DMS 273 (cell line): ENCODE measurements around the gene GMEB2.
"Not testable (repeated sequence)": the region's sequence is repeated elsewhere in the genome, so short reads cannot be mapped to it uniquely, and the experiment has no call there.

Source experiments
- DNase-seq: peaks from one replicate; lab custom pipeline; 2025; ENCODE audit not compliant: unreplicated experiment; lab: John Stamatoyannopoulos, UW

The GMEB2 gene

GRCh38 chr20:63617092-63617875 is 9.6 kb downstream of the GMEB2 start:
- no peak for DNase-seq

DNA sequence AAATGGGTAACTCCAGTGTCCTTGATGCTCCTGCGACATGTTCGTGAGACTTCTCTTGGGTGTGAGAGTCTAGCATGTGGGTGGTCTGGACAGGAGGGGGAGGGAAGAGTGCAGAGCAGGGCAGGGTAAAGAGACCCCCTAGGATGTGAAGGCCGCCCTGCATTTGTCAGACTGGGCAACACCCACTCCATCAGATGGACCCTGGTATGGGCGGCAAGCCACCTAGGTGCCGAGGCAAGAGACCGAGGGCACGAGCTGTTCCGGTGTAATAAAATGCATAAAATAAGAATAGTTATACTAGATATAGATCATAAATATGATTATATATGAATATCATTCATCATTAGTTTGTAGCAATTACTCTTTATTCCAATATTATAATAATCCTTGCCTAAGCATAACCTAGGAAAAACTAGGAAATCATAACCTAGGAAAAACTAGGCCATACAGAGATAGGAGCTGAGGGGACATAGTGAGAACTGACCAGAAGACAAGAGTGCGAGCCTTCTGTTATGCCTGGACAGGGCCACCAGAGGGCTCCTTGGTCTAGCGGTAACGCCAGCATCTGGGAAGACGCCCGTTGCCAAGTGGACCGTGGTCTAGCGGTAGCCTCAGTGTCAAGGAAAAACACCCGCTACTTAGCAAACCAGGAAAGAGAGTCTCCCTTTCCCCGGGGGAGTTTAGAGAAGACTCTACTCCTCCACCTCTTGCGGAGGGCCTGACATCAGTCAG is 12.9 kb downstream of the GMEB2 start:
- DNase-seq, result not testable (repeated sequence)

DNA sequence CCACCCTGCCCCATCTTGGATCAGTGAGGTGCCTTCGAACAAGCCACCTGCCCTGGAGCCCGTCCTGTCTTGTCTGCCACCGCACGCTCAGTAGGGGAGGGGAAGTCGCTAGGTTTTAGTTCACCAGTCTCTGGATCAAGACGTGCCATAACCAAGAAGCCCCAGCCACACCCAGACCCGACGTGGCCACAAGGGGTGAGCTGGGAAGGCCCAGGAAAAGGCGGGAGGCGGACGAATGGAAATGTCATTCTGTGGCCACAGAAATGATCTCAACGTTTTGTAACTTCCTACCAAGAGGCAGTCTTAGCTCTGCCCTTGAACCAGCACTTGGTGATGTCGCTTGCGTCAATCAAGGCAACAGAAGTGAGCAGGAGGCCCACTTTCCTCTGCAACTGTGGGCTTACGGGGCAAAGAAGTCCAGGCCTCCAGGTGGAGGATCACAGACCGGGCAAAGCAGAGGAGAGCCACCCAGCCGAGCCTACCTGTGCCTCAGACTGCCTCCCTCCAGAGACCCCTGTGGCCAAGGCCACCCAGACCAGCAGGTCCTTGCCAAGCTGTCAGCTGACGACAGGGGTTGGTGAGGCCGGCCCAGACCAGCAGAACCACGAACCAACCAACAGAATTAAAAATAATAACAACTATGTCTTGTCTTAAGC is 14.5 kb downstream of the GMEB2 start:
- DNase-seq, result no peak

GRCh38 chr20:63611646-63612045 is 15.3 kb downstream of the GMEB2 start:
- no peak for DNase-seq

GRCh38 chr20:63610581-63611435 is 16.1 kb downstream of the GMEB2 start:
- no peak for DNase-seq

DNA sequence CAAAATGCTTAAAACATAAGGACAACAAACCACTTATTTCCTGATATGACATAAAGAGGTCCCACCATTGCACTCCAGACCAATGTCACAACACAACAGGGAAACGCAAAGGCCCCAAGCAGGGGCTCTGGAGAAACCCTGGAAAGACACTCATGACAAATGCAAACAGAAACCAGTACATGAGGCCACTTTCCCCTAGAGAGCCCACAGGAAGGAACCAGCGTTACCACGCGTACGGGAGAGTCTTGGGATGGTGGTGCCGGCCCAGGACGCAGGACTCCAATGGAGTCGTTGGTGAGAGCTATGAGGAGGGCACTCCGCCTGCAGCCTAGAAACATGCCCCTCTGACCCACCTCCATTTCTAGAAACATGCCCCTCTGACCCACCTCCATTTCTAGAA is 20.2 kb downstream of the GMEB2 start:
- no peak for DNase-seq

GRCh38 chr20:63602321-63602720 is 24.6 kb downstream of the GMEB2 start:
- no peak for DNase-seq

DNA sequence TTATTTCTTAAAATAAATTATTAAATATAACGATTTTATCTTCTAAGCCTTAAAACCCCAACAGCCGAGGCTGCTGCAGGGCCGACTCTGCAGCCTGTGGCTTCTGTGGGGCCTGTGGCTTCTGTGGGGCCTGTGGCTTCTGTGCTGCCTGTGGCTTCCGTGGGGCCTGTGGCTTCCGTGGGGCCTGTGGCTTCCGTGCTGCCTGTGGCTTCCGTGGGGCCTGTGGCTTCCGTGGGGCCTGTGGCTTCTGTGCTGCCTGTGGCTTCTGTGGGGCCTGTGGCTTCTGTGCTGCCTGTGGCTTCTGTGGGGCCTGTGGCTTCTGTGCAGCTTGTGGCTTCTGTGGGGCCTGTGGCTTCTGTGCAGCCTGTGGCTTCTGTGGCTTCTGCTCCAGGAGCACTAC is 25.2 kb downstream of the GMEB2 start:
- not testable (repeated sequence) for DNase-seq

DNA sequence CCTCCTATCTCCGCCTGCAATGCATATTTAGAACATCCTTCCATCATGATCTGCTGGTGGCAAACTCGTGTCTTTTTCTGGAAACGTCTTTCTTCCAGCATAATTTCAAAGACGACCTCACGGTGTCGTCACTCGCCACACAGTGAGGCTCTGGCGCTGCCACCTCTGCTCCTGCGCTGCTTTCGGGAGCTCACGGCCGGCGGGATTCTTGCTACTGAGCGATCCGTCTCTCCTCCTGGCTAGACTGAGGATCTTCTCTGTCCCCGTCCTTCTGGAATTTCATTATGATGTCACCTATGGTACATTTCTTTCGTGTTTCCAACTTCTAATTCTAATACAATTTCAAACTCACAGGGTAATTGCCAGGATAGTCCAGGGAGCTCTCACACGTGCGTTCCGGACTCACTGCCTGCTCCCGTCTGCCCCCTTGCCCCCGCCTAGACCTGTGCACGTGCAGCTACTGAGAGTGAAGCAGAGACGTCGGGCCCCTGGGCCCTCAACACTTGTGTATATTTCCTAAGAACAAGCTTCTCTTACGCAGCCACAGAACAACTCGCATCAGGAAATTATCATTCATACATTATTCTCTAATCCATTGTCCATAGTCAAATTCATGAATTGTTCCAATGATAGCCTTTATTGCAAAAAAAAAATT is 27.4 kb downstream of the GMEB2 start:
- no peak for DNase-seq

DNA sequence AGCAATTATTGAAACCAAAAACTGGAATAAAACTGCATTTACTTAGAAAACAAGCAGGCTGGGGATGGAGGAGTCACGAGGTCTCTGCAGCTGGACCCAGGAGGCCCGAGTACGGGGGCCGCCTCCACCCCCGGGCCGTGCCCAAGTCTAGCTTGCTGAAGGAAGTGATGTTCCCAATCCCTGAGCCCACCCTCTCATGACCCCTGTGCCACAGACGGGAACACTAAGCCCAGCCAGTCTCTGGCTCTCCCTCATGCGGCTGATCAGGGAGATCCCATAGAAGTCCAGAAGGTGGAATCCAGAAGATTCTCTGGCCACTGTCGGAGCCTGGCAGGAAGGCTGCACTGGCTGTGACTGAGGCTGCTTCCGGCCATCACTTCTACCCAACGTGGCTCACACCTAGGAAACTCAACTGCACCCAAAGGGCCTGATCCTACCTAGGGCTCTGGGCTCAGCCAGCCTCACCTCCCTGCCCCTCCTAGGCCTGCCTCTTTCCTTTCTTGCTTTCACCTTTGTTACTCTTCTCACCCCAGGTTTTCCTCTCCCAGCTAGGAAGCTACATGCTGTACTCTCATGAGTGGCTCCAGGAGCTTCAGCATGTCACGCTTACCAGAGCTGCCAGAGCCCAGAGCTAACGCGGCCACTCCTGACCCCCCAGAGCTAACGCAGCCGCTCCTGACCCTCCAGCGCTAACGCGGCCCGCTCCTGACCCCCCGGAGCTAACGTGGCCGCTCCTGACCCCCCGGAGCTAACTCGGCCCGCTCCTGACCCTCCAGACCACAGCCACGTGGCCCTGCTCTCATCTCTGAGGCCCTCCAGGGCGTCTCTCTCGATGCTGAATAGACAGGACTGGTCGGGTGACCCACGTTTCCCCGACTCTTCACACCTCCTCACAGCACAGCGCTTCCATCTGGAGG is 28.2 kb downstream of the GMEB2 start:
- no peak for DNase-seq

DNA sequence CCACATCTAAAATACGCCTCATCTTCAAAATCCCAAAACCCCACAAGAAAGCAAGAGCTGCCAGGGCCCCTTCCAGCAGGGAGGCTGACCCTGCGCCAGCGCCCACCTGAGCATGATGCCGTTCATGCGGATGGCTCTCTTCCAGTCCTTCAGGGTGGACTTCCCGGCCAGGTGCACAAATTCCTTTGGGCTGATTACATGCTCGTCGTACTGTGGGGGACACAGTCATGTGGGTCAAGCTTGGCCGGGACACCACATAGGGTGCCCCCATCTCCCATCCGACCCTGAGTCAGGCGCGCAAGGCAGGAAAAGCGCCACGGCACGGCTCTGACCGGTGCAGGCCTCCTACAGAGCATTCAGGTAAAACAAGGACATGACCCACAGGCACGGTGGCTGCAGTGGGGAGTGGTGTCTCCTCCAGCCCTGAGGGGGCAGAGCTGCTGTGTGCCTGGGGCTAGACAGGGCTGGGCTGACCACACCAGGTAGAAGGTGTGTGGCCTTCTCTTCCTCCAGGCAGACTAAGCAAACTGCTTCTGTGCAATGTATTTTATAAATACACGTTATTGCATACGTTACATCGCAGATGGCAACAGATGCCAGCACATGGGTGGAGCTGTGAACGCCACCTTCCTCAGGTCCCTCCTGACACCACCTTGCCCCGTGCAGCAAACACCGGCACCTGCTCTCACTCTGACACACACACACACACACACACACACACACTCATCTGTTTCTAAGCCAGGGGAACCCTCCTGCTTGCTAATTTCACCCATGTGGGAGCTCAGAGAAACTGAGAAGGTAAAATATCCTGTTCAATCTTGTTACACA is 29.0 kb downstream of the GMEB2 start:
- DNase-seq, result no peak

GRCh38 chr20:63596423-63596822 is 30.5 kb downstream of the GMEB2 start:
- no peak for DNase-seq

- DNase-seq, result no peak
Measured at GRCh38 chr20:63595416-63596127, 31.3 kb downstream of the GMEB2 start.

DNA sequence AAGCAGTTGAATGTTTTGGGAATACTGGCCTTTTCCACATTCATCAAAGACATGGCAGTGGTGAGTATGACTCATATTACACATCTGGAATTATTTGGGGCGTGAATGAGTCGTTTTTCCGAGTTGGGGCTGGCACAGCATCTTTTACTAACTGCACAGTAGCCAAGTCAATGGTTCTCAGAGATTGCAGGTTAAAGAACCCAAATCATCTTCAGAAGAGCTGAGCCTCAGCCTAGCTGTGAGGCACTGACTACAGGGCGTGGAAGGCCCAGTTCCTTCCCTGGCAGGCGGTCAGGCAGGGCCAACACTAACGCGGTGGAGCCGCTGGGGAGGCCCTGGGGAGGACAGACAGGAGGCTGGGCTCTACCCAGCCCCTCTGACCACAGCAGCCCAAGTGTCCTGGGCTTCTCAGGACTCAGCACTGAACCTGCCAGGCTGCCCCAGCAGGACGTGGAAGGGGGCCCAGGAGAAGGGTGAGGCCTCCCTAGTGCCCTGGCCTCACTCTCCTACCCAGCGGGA is 32.8 kb downstream of the GMEB2 start:
- no peak for DNase-seq

DNA sequence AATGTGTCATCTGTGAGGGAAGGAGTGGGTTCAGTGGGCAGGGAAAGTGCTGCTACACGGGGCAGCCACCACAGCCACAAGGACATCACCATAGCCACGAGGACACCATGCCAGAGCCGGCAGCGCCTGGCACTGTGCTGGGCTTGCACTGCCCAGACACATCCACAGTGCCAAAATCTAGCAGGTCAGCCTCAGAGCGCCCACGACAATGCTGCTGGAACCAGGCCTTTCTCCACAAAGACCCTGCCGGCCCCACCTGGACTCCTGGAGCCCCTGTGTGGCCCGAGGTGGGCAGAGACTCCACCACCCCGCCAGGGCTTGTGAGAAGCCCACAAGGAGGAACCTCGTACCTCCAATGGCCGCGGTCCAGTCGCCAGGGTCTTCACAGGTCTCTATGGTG is 34.2 kb downstream of the GMEB2 start:
- DNase-seq, result no peak

DNA sequence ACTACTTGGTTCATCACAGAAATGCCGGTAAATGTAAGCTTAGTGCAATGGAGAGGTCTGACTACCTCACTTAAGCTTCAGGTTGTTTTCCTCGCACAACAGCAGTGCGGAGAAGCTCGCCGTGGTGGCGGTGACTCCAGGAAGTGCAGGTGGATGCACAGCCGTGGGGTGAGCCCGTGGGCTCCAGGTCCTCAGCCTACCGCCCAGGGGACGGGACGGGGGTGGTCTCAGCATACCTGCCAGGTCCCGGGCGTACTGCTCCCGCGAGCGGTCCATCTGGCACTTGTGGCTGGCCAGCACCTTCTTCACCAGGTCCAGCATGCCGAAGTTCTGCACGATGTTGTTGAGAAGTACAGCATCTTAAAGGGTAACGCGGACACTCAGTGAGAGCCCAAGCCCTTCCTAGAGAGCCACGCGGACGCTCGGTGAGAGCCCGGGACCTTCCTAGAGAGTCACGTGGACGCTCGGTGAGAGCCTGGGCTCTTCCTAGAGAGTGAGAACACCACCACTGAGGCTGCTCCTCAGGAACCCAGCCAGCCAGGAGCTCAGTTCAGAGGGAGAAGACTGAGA is 35.0 kb downstream of the GMEB2 start:
- no peak for DNase-seq

- no peak for DNase-seq
Measured at GRCh38 chr20:63591147-63591533, 35.8 kb downstream of the GMEB2 start.
